Measurements from ENCODE around the gene AOAH. TPM values are rescaled to one million over a fixed set of nuclear protein-coding genes. Genes with fewer than 3 reads are reported as not detected.

AOAH gene
- total and polyA plus RNA-seq, 2 of the 13 experiments (the other 11 are each of a cell fraction or from before 2014, with no cell fraction given): not detected

DNA sequence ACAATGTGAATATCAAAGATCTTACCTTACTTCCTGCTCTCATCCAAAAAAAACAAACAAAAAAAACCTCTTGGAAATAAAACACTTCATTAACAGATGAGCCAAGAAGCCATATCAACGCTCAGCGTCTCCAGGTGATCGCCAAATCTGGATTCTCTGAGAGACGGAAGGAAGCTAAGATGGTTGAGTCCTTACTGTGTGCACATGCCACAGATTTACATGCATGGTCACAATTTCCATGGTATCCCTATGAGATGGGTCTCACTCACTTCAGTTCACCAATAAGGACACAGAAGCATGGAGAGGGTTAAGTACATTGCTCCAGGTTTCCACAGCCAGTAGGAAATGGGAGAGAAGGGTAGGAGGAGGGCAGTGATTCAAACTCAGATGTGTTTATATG is 1.0 kb downstream of the AOAH start:
- Histone ChIP-seq H3K36me3 (replicated peaks in 1 of 2; ENCODE audit: control insufficient read depth in 1 of 2, insufficient read depth in 2 of 2, low read length in 2 of 2) (no peaks in the 10 kb centered on the region), H3K4me1 (ENCODE audit: insufficient read depth, low read length) (no peaks in the 10 kb centered on the region), H4K20me1 (ENCODE audit: insufficient read depth, low read length) (no peaks in the 10 kb centered on the region), H2AFZ (ENCODE audit: low read length) (no peak overlapping the region), H3K9ac (ENCODE audit: insufficient read depth, low read depth, low read length) (no peak overlapping the region), H3K27me3 (ENCODE audit: control insufficient read depth in 1 of 2, insufficient read depth in 2 of 2, low read length in 2 of 2) (no peaks in the 10 kb centered on the region; a peak in 1 of 5 replicates), H3K9me3 (ENCODE audit: low read length) (no peaks in the 10 kb centered on the region), H3K4me3 (replicated peaks in 1 of 3; ENCODE audit: insufficient read depth in 1 of 3, low read depth in 2 of 3, low read length in 3 of 3) (no peak overlapping the region), H3K79me2 (ENCODE audit: insufficient read depth, low read length) (no peaks in the 10 kb centered on the region), H3K4me2 (ENCODE audit: low read depth, low read length) (no peak overlapping the region), H3K27ac (ENCODE audit: extremely low read length, insufficient read depth, low read length) (no peak overlapping the region)
- ChIA-PET POLR2A (no interaction called here), CTCF (ENCODE audit: low intra/inter-chr PET ratio, low total read pairs) (no interaction called here)
- no peak for DNase-seq (ENCODE audit: low spot score)
- intact Hi-C loops (cut with micrococcal nuclease; ENCODE audit: unreplicated experiment): no loop called here
- no peak for FAIRE-seq
- 88% methylated on average over 4 of the region's 4 CpGs for WGBS (ENCODE audit: low lambda C conversion rate)
- ATAC-seq: no peak
- no peak for TF ChIP-seq ZNF773 (CRISPR knock-in tag; IDR thresholded peaks at IDR 0.05; ENCODE audit: borderline replicate concordance)
- TF ChIP-seq, protein P1, sequence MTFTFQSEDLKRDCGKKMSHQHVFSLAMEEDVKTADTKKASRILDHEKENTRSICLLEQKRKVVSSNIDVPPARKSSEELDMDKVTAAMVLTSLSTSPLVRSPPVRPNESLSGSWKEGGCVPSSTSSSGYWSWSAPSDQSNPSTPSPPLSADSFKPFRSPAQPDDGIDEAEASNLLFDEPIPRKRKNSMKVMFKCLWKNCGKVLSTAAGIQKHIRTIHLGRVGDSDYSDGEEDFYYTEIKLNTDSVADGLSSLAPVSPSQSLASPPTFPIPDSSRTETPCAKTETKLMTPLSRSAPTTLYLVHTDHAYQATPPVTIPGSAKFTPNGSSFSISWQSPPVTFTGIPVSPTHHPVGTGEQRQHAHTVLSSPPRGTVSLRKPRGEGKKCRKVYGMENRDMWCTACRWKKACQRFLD (CRISPR knock-in tag; IDR thresholded peaks at IDR 0.05; ENCODE audit: borderline replicate concordance): no peak
- no peak for TF ChIP-seq RARA (CRISPR knock-in tag; IDR thresholded peaks at IDR 0.05)
- no peak for TF ChIP-seq IRX3 (CRISPR knock-in tag; IDR thresholded peaks at IDR 0.05; ENCODE audit: borderline replicate concordance, low read depth)
- no peak for TF ChIP-seq ZNF558 (CRISPR knock-in tag; IDR thresholded peaks at IDR 0.05; ENCODE audit: borderline replicate concordance)
- TF ChIP-seq, protein P2, sequence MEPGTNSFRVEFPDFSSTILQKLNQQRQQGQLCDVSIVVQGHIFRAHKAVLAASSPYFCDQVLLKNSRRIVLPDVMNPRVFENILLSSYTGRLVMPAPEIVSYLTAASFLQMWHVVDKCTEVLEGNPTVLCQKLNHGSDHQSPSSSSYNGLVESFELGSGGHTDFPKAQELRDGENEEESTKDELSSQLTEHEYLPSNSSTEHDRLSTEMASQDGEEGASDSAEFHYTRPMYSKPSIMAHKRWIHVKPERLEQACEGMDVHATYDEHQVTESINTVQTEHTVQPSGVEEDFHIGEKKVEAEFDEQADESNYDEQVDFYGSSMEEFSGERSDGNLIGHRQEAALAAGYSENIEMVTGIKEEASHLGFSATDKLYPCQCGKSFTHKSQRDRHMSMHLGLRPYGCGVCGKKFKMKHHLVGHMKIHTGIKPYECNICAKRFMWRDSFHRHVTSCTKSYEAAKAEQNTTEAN (CRISPR knock-in tag; conservative IDR thresholded peaks at IDR 0.05): no peak
- in situ Hi-C loops (cut with HindIII; ENCODE audit: extremely low pct_ligation_motif_present, low pct_unique_long_range_greater_than_20kb): no loop called here
- no TSS peak for BruUV-seq (replicated peaks)

Data from HepG2 (cell line).